Measurements from ENCODE around the gene FKBP1B. TPM values are rescaled to one million over a fixed set of nuclear protein-coding genes. Genes with fewer than 3 reads are reported as not detected.

Gene FKBP1B
- total and polyA plus RNA-seq, 10 donors: 2.4 to 5.1 (median 3.5) TPM

- WGBS, 5 donors: 74 to 90% (median 83%) methylated on average over 4 of the region's 4 CpGs
- Histone ChIP-seq H3K27me3 (replicated peaks in 1 of 7) (no peaks in the 10 kb centered on the region), H3K9me3 (no peaks in the 10 kb centered on the region), H3K36me3 (peaks cover 0 to 38% (median 23%) of the 10 kb centered on the region in 6 donors), H3K27ac (no peak overlapping the region), H3K4me3 (no peak overlapping the region), H3K4me1 (no peaks in the 10 kb centered on the region)
- TF ChIP-seq POLR2A (IDR thresholded peaks at IDR 0.05) (no peak), CTCF (IDR thresholded peaks at IDR 0.05 in 8 of 11, conservative IDR thresholded peaks at IDR 0.05 in 3 of 11) (no peak), POLR2AphosphoS5 (IDR thresholded peaks at IDR 0.05) (no peak)
- intact Hi-C loops (cut with DNase I; ENCODE audit: low total_unique reads): no loop called here
- no peak for DNase-seq
Observed at GRCh38 chr2:24020244-24020643, 29.3 kb upstream of the FKBP1B start.

DNA sequence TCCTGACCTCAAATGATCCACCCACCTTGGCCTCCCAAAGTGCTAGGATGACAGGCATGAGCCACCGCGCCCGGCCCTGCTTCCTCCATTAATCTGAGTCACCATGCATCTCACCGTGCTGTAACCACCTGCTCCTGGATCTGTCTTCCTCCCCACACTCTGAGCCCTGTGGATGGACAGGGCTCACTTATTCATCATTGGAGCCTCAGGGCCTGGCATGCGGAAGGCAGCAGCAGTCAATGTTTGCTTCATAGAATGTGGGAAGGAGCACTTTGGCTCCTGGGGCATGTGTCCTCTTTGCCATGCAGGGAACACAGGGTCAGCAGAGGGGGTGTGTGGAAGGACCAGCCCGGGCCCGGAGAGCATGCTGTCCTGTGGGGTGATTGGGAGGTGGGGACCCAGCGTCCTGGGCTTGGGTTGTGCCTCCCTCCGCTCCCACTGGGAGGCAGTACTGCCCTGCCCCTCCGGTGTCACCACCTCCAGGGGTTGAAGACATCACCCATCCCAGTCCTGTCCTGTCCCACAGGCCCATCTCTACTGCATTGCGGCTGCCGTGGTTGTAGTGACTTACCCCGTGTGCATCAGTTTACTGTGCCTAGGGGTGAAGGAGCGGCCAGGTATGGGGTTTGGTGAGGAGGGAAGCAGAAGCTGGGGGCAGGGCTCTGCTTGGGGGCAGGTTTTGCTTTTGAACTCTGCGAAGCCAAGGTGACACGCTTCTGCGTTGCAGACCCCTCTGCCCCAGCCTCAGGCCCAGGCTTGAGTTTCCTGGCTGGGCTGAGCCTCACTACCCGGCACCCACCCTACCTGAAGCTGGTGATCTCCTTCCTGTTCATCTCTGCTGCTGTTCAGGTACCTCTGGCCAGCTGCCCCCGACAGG is 28.2 kb upstream of the FKBP1B start:
- H3K36me3 ChIP-seq: peaks cover 0 to 50% (median 27%) of the 10 kb centered on the region in 6 donors
- no peak overlapping the region for H3K4me3 ChIP-seq
- peak in 5 of 11 experiments; percentile 13 to 34 (median 14) for TF ChIP-seq CTCF (IDR thresholded peaks at IDR 0.05 in 8 of 11, conservative IDR thresholded peaks at IDR 0.05 in 3 of 11)
- no peak for TF ChIP-seq POLR2A (IDR thresholded peaks at IDR 0.05)
- no peak for TF ChIP-seq POLR2AphosphoS5 (IDR thresholded peaks at IDR 0.05)
- peak; percentile 74 for DNase-seq
- H3K27me3 ChIP-seq (replicated peaks in 1 of 7): no peaks in the 10 kb centered on the region
- 77 to 84% (median 83%) methylated on average over 19 of the region's 19 CpGs for WGBS, 5 donors
- intact Hi-C loops (cut with DNase I; ENCODE audit: low total_unique reads): no loop called here
- H3K4me1 ChIP-seq: no peaks in the 10 kb centered on the region
- no peaks in the 10 kb centered on the region for H3K9me3 ChIP-seq
- no peak overlapping the region for H3K27ac ChIP-seq

- no peak for DNase-seq
- H3K27ac ChIP-seq: no peak overlapping the region
- peaks cover 0 to 60% (median 27%) of the 10 kb centered on the region in 6 donors for H3K36me3 ChIP-seq
Observed at GRCh38 chr2:24022324-24022974, 27.1 kb upstream of the FKBP1B start.

More at GRCh38 chr2:24022324-24022974, 27.1 kb upstream of the FKBP1B start:
- WGBS, 5 donors: 91 to 95% (median 94%) methylated on average over 12 to 14 of the region's 14 CpGs
- H3K9me3 ChIP-seq: no peaks in the 10 kb centered on the region
- H3K4me1 ChIP-seq: no peaks in the 10 kb centered on the region
- TF ChIP-seq CTCF (IDR thresholded peaks at IDR 0.05 in 8 of 11, conservative IDR thresholded peaks at IDR 0.05 in 3 of 11) (no peak), POLR2A (IDR thresholded peaks at IDR 0.05) (no peak), POLR2AphosphoS5 (IDR thresholded peaks at IDR 0.05) (peak in 1 of 3 donors; percentile 7)
- intact Hi-C loops (cut with DNase I; ENCODE audit: low total_unique reads): no loop called here
- no peak overlapping the region for H3K4me3 ChIP-seq
- H3K27me3 ChIP-seq (replicated peaks in 1 of 7): no peaks in the 10 kb centered on the region

All from spleen (tissue), 11 donors.